ENCODE measurements around the gene ZDHHC16. TPM values are rescaled to one million over a fixed set of nuclear protein-coding genes. Genes with fewer than 3 reads are reported as not detected.

Gene ZDHHC16
- total and polyA plus RNA-seq, 10 of the 15 experiments (the other 5 are each of a cell fraction or from before 2014, with no cell fraction given): 16.8 to 63.1 (median 29.8) TPM

- H4K20me1 ChIP-seq (ENCODE audit: control insufficient read depth, insufficient read depth): no peaks in the 10 kb centered on the region
- H3K4me2 ChIP-seq (ENCODE audit: control insufficient read depth, insufficient read depth): no peak overlapping the region
- no peaks in the 10 kb centered on the region for H3K9me3 ChIP-seq (replicated peaks; ENCODE audit: control insufficient read depth, insufficient read depth, low read length)
- H3K4me3 ChIP-seq: no peak overlapping the region
- FAIRE-seq (no peak), DNase-seq (ENCODE audit: low read depth, low spot score) (no peak), ATAC-seq (no peak)
- ChIA-PET RAD21 (ENCODE audit: unreplicated experiment) (no interaction called here), SMC1A (ENCODE audit: uncharacterized antibody, unreplicated experiment) (interaction anchor here (1.1 kb wide), 1 partner anchor 10 kb away, joined by 3 read pairs; no protein-coding TSS in a partner anchor), POLR2A (no interaction called here), CTCF (interaction anchor here (0.9 kb wide), 1 partner anchor 50 kb away, joined by 3 read pairs; no protein-coding TSS in a partner anchor)
- H3K9ac ChIP-seq (ENCODE audit: control insufficient read depth, insufficient read depth, low read length): no peak overlapping the region
- no TSS peak for BruUV-seq (replicated peaks)
- in situ Hi-C loops (cut with MboI): no loop called here
- peaks cover 6 to 18% of the 10 kb centered on the region in 2 experiments for H3K27me3 ChIP-seq (replicated peaks in 1 of 2; ENCODE audit: control insufficient read depth in 2 of 2, insufficient read depth in 2 of 2, low read length in 1 of 2)
- intact Hi-C loops (cut with micrococcal nuclease; ENCODE audit: unreplicated experiment): no loop called here
- 9% methylated on average over 3 of the region's 3 CpGs for WGBS (ENCODE audit: insufficient coverage, insufficient replicate concordance, low lambda C conversion rate, missing lambda C conversion rate)
- H3K36me3 ChIP-seq (ENCODE audit: control insufficient read depth in 2 of 2, insufficient read depth in 2 of 2, low read length in 1 of 2): no peaks in the 10 kb centered on the region
- no peak overlapping the region for H2AFZ ChIP-seq (ENCODE audit: control insufficient read depth, low read depth, low read length)
- peaks cover 3% of the 10 kb centered on the region; the same call in 1 of the 2 replicates for H3K4me1 ChIP-seq (ENCODE audit: control insufficient read depth, insufficient read depth, low read length)
- no peaks in the 10 kb centered on the region for H3K79me2 ChIP-seq (ENCODE audit: control insufficient read depth, insufficient read depth, low read length)
- no peak overlapping the region for H3K27ac ChIP-seq (ENCODE audit: control insufficient read depth, insufficient read depth)
- TF ChIP-seq BCLAF1 (IDR thresholded peaks at IDR 0.05): no peak
- no peak for TF ChIP-seq STAT3 (IDR thresholded peaks at IDR 0.05; ENCODE audit: low read depth, low read length)
- TF ChIP-seq SPI1 (IDR thresholded peaks at IDR 0.05; ENCODE audit: borderline replicate concordance, insufficient read depth, low read depth, low read length): no peak
- no peak for TF ChIP-seq E2F4 (IDR thresholded peaks at IDR 0.05; ENCODE audit: low read depth, low read length)
- no peak for TF ChIP-seq SMAD1 (IDR thresholded peaks at IDR 0.05; ENCODE audit: low read depth, partially characterized antibody)
- TF ChIP-seq CHD4 (IDR thresholded peaks at IDR 0.05): no peak
- TF ChIP-seq TCF3 (IDR thresholded peaks at IDR 0.05; ENCODE audit: borderline replicate concordance, insufficient read depth, low read depth, low read length): no peak
- TF ChIP-seq, protein P1, sequence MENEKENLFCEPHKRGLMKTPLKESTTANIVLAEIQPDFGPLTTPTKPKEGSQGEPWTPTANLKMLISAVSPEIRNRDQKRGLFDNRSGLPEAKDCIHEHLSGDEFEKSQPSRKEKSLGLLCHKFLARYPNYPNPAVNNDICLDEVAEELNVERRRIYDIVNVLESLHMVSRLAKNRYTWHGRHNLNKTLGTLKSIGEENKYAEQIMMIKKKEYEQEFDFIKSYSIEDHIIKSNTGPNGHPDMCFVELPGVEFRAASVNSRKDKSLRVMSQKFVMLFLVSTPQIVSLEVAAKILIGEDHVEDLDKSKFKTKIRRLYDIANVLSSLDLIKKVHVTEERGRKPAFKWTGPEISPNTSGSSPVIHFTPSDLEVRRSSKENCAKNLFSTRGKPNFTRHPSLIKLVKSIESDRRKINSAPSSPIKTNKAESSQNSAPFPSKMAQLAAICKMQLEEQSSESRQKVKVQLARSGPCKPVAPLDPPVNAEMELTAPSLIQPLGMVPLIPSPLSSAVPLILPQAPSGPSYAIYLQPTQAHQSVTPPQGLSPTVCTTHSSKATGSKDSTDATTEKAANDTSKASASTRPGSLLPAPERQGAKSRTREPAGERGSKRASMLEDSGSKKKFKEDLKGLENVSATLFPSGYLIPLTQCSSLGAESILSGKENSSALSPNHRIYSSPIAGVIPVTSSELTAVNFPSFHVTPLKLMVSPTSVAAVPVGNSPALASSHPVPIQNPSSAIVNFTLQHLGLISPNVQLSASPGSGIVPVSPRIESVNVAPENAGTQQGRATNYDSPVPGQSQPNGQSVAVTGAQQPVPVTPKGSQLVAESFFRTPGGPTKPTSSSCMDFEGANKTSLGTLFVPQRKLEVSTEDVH (IDR thresholded peaks at IDR 0.05; ENCODE audit: low read depth, partially characterized antibody): no peak
- TF ChIP-seq, protein P2, sequence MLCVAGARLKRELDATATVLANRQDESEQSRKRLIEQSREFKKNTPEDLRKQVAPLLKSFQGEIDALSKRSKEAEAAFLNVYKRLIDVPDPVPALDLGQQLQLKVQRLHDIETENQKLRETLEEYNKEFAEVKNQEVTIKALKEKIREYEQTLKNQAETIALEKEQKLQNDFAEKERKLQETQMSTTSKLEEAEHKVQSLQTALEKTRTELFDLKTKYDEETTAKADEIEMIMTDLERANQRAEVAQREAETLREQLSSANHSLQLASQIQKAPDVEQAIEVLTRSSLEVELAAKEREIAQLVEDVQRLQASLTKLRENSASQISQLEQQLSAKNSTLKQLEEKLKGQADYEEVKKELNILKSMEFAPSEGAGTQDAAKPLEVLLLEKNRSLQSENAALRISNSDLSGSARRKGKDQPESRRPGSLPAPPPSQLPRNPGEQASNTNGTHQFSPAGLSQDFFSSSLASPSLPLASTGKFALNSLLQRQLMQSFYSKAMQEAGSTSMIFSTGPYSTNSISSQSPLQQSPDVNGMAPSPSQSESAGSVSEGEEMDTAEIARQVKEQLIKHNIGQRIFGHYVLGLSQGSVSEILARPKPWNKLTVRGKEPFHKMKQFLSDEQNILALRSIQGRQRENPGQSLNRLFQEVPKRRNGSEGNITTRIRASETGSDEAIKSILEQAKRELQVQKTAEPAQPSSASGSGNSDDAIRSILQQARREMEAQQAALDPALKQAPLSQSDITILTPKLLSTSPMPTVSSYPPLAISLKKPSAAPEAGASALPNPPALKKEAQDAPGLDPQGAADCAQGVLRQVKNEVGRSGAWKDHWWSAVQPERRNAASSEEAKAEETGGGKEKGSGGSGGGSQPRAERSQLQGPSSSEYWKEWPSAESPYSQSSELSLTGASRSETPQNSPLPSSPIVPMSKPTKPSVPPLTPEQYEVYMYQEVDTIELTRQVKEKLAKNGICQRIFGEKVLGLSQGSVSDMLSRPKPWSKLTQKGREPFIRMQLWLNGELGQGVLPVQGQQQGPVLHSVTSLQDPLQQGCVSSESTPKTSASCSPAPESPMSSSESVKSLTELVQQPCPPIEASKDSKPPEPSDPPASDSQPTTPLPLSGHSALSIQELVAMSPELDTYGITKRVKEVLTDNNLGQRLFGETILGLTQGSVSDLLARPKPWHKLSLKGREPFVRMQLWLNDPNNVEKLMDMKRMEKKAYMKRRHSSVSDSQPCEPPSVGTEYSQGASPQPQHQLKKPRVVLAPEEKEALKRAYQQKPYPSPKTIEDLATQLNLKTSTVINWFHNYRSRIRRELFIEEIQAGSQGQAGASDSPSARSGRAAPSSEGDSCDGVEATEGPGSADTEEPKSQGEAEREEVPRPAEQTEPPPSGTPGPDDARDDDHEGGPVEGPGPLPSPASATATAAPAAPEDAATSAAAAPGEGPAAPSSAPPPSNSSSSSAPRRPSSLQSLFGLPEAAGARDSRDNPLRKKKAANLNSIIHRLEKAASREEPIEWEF (IDR thresholded peaks at IDR 0.05; ENCODE audit: insufficient replicate concordance, low read depth, low read length): no peak
- TF ChIP-seq IRF4 (IDR thresholded peaks at IDR 0.05; ENCODE audit: low read depth, low read length): no peak
- TF ChIP-seq RBBP5 (conservative IDR thresholded peaks at IDR 0.05): no peak
- TF ChIP-seq ZNF622 (IDR thresholded peaks at IDR 0.05): no peak
- no peak for TF ChIP-seq TAF1 (IDR thresholded peaks at IDR 0.05; ENCODE audit: borderline replicate concordance, low read depth, low read length)
Observed at GRCh38 chr10:97503406-97503805, 57.4 kb downstream of the ZDHHC16 start.

All from GM12878 (cell line).